GM19455 (cell line): ENCODE measurements around the gene CHST15.
"Not testable (repeated sequence)": the region's sequence is repeated elsewhere in the genome, so short reads cannot be mapped to it uniquely, and the experiment has no call there.

ENCODE experiments used
- ATAC-seq: cut with Tn5 transposase; IDR thresholded peaks from one replicate; pipeline ENCODE4 v1.9.1; 2021; ENCODE audit not compliant: unreplicated experiment

The CHST15 gene

GRCh38 chr10:124047427-124048152 lies 45.8 kb downstream of the CHST15 start:
- no peak for ATAC-seq

DNA sequence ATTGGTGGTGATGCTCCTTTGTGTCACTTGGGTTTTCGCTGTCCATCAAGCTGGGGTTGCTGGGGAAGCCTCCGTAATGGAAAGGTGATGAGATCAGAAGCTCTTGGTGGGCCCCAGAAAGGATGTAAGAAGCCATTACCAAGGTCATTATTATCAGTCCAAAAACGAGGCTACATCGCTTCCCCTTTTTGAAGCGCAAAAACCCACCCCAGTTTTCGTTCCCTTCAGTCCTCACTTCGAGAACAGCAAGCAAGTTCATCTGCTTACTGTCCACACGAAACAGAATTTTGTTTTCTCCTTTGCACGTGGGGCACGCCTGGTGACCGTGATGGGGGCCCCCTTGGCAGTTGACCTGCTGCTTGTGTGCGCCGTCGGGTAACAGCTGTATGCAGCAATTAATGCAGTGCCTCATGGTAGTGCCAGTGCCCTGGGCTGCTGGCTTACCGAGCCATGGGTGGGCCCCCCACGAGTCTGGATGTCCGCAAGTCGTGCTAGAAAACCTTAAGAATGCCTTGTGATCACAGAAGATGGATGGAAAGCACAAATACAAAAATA lies 47.5 kb downstream of the CHST15 start:
- no peak for ATAC-seq

DNA sequence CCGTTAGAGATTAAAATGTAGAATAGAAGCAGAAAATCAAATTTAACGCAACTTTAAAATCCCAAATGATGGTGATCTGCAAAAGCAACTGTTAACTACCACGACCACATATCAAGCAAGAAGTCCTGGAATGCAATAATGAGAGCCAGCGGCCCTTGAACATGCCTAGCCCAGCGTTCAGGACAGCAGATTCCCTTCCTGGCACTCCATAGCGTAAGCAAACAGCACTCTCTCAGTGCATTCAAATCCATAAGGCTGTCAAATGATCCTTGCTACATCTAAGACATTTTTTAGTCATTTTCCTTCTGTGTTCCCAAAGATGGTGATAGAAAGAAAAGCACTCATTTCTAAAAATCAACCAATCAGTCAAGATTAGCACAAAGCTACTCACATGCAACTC lies 48.1 kb downstream of the CHST15 start:
- no peak for ATAC-seq

GRCh38 chr10:124044143-124044862 lies 49.1 kb downstream of the CHST15 start:
- no peak for ATAC-seq

DNA sequence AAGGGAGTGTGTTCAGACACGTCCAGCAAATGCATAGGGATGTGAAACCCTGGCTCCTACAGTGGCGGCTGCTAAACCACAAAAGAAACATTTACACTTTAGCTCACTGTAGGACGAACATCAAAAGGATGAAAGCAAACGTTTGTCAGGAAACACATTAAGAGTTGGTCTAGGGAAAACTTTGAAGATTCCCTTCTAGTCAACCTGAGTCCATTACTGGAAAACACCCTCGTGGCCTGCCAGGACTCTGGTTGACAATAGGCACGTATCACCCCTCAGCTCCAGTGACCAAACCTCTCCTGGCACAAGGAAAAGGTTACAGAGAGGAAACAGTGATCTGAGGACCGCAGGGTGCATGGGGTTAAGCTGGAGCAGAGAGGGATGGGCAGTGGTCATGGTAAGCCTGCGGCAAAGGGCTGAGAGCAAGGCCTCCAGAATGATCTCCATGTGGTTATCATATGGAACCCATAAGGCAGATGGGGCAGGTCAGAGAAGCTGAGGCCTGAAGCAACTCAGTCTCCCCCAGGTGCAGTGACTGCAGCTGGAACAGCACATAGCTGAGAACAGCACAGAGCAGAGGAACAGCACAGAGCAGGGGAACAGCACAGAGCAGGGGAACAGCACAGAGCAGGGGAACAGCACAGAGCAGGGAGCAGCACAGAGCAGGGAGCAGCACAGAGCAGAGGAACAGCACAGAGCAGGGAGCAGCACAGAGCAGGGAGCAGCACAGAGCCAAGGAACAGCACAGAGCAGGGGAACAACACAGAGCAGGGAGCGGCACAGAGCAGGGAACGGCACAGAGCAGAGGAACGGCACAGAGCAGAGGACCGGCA lies 49.9 kb downstream of the CHST15 start:
- ATAC-seq = no peak

DNA sequence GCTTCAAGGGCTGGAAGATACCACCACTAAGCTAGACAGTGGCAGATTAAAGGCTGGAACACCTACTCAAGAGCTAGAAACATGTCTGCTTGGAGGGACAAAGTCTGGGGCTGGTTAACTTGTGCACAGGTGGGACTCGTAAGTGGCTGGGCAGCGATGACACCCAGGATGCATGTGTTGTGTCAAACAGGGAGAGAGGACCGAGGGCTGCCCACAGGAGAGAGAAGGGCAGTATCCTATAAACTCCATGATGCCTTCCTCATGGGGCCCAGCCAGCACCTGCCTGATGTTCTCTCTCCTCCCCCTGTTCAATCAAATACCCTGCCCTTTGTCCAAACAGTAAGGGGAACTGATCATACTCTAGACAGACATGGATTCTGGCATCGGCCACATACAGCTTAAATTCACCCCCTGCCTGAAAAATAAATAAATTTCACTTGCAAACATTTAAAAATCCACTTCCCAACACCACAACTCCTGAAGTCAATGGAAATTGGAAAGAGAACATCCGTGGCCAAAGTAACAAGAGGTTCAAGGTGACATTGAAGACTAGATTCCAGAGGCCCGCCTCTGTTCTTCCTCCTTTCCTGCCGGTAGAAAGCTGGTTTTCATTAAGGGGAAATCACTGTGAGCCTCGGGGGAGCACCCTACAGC lies 50.6 kb downstream of the CHST15 start:
- ATAC-seq = no peak

DNA sequence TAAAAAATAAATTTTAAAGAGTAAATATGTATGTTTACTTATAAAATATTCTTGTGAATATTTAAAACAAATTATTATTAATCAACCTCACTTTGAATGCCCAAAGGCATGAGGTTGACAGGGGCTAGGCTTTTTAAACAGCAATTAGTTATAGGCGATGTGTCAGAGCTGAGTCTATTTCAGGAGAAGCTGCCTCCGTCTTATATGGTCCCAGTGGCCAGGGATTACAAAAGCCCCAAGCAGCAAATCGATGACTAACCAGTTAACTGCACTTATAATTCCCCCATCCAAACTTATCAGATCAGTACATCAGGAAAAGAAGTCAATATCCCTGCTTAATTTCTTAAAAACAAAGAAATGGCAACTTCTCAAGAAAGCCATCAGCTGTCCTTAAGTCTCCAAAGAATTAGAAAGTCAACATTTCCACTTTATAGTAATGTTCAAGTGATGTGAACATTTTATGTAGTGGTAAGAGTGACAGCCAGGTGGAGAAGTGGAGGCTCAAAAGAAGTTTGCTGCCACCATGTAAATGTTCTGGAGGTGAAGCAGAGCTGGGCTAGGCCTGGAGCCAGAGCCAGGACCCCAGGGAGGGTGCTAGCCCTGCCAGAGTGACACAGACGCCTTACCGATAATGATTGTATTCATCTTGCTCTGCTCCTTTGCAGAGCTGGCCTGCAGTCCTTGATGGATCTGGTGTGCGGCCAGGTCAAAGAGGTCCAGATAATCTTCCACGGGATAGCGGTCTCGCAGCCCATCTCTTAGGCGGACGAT lies 51.5 kb downstream of the CHST15 start:
- no peak for ATAC-seq

DNA sequence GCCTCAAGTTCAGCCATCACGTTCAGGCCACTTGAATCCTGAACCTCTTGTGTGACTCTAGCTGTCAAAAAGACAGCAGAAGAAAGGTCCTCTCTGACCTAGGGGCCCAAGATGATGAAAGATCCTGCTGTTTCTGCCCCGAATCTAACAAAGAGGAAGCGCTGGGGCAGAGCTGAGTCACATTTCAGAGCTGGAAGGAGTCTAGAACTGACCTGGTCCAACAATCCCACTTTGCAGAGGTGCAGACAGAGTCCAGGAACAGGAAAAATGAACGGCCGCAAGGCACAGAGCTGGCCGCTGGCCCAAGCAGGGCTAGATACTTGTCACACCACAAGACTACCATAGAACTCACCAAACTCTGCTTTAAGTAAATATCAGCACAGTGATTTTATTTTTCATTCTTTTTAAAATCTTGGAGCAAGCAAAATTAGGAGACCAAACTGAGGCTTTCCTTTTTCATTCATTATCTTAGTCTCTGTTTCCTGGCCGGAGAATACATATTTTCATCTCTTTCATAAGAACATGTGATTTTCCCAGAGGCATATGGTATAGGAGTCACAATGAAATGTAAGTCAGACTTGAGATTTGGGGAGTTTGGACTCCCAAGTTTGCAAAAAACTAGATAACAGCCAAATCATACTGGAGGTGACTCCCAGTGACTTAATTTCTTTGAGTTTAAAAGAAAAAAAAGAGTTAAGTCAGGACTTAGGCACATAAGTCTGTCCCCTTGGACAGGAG lies 52.8 kb downstream of the CHST15 start:
- no peak for ATAC-seq

GRCh38 chr10:124039483-124040013 lies 53.9 kb downstream of the CHST15 start:
- ATAC-seq = no peak

DNA sequence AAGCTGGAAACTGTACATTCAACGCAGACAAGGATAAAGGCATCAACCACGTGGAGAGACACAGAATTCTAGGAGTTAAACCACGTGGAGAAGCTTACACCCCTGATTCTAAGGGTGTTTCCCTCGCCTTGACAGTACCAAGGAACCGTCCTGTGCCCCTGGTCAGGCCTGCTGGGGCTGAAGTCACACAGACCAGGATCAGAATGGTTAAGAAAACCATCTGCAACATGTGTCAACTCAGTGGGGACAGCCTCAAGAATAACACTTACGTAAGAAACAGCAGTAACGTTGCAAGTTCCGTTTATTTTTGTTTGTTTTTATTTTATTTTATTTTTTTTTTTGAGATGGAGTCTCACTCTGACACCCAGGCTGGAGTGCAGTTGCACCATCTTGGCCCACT lies 55.6 kb downstream of the CHST15 start:
- ATAC-seq = no peak

- ATAC-seq = no peak
Observed at GRCh38 chr10:124037286-124037685, 56.1 kb downstream of the CHST15 start.

DNA sequence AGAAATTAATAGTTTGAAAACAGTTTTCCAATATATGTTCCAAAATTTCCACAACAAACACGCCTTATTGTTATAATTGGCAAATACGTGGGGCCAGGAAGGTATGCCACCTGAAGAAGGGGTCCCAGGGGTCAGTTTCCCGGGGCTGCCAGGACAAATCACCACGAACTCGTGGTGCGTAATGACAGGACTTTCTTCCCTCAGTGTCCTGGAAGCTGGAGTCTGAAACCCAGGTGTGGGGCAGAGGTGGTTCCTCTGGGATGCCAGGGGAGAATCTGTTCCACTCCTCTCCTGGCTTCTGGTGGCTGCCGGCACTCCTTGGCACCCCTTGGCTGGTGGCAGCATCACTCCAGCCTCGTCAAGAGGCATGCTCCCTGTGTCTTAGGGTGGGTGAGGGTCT lies 56.7 kb downstream of the CHST15 start:
- no peak for ATAC-seq

GRCh38 chr10:124035928-124036558 lies 57.4 kb downstream of the CHST15 start:
- peak; percentile 95 for ATAC-seq

DNA sequence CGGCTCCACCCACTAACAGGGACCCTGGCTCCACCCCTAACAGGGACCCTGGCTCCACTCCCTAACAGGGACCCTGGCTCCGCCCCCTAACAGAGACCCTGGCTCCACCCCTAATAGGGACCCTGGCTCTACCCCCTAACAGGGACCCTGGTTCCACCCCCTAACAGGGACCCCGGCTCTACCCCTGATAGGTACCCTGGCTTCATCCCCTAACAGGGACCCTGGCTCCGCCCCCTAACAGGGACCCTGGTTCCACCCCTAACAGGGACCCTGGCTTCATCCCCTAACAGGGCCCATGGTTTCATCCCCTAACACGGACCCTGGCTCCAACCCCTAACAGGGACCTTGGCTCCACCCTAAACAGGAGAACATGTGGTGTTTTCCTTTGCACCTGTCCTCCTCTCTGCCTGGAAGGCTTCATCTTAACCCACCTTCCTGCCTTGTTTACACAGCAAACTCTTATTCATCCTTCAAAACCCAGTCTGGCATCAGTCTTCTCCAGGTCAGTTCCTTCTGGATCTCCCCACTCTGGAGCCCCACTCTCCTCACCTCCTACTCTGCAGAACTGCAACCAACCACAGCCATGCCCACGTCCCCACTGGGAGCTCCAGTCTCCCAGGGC lies 58.0 kb downstream of the CHST15 start:
- ATAC-seq = no peak

GRCh38 chr10:124034576-124035305 lies 58.7 kb downstream of the CHST15 start:
- not testable (repeated sequence) for ATAC-seq

DNA sequence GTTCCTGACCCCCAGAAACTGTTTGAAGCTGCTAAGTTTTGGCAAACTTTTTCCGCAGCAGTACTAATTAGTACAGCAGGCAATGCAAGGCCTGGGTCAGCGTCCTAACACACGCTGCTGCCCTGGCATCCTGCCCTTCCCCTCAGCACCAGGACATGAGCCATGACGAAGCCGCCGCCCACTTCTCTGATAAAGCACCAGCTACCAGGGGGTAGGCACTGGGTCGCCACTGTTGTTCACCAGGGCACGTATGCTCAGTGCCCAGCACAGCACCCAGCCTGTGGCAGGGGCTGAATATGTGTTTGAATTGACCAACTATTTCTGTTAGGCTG lies 59.5 kb downstream of the CHST15 start:
- ATAC-seq = no peak

DNA sequence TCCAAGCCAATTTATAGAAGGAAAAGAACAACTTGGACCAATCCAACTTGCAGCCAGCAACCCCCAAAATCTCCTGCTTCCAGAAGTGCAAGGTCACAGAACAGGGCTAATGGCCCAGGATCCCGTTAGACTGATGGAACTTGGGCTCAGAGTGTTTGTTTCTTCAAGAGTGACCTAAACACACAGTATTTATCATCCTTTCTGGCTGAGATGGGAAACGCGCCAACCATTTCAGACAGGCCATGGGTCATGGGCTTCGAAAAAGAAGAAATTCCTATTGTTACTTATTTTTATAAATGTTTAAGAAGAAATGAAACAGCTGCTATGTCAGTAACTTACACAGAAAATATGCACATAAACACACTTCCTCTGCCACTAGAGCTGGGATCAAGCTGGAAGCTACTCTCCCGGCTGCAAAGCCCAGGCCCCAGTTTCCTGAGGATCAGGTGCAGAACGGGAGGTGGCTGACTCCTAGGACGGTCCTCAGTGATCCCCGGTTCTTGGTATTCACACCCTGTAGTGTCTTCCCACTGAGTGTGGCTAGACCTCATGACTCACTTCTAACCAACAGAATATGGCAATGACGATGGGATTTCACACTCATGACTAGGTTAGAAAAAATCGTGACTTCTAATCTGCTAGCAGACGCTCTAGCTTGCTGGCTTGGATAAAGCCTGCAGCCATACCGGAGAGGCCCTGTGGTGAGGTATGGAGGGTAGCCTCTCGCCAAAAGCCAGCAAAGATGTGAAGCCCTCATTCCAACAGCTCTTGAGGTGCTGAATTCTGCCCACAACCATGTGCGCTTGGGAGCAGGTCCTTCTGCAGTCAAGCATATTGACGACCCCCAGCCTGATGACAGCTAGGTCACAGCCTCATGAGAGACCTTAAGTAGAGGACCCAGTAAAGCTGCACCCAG lies 60.2 kb downstream of the CHST15 start:
- ATAC-seq = no peak
